ENCODE results near the gene PWWP2B.

PWWP2B gene

GRCh38 chr10:132407243-132407746 is 10.3 kb downstream of the PWWP2B start:
- no peak for DNase-seq

GRCh38 chr10:132407846-132408278 is 10.9 kb downstream of the PWWP2B start:
- peak; percentile 79 for DNase-seq

- DNase-seq, result no peak
These were observed 11.4 kb downstream of the PWWP2B start for GRCh38 chr10:132408367-132408781.

GRCh38 chr10:132408823-132409666 is 12.0 kb downstream of the PWWP2B start:
- DNase-seq, result no peak

- DNase-seq, result no peak
These were observed 12.6 kb downstream of the PWWP2B start for GRCh38 chr10:132409667-132410028.

- DNase-seq, result no peak
These were observed 13.2 kb downstream of the PWWP2B start for GRCh38 chr10:132410056-132410778.

- DNase-seq, result no peak
These were observed 14.0 kb downstream of the PWWP2B start for GRCh38 chr10:132410779-132411532.

- DNase-seq, result peak; percentile 73
These were observed 14.7 kb downstream of the PWWP2B start for GRCh38 chr10:132411561-132412253.

- DNase-seq, result no peak
These were observed 15.6 kb downstream of the PWWP2B start for GRCh38 chr10:132412316-132413192.

- no peak for DNase-seq
These were observed 16.5 kb downstream of the PWWP2B start for GRCh38 chr10:132413226-132414205.

- DNase-seq, result no peak
These were observed 17.5 kb downstream of the PWWP2B start for GRCh38 chr10:132414402-132415016.

GRCh38 chr10:132415255-132415654 is 18.3 kb downstream of the PWWP2B start:
- DNase-seq, result no peak

GRCh38 chr10:132415956-132416355 is 19.0 kb downstream of the PWWP2B start:
- DNase-seq, result no peak

- DNase-seq, result no peak
These were observed 19.7 kb downstream of the PWWP2B start for GRCh38 chr10:132416566-132417256.

- DNase-seq, result no peak
These were observed 20.4 kb downstream of the PWWP2B start for GRCh38 chr10:132417257-132417910.

GRCh38 chr10:132417957-132418441 is 21.0 kb downstream of the PWWP2B start:
- no peak for DNase-seq

GRCh38 chr10:132418527-132419416 is 21.8 kb downstream of the PWWP2B start:
- DNase-seq, result peak; percentile 54
